GM12875 (cell line): Measurements from ENCODE around the gene ENTPD7.

Source experiments
- H3K4me3 ChIP-seq: one replicate; pipeline ENCODE4 v1.5.1; 2011; ENCODE audit warnings: low read depth, low read length, control low read depth
- TF ChIP-seq, protein P1 (sequence below): IDR thresholded peaks from 2 replicates; pipeline ENCODE4 v1.5.1; 2011; ENCODE audit warnings: low read depth, mild to moderate bottlenecking, control low read depth, inconsistent platforms, low read length, moderate library complexity, borderline replicate concordance; ENCODE audit not compliant: insufficient read depth

The ENTPD7 gene

DNA sequence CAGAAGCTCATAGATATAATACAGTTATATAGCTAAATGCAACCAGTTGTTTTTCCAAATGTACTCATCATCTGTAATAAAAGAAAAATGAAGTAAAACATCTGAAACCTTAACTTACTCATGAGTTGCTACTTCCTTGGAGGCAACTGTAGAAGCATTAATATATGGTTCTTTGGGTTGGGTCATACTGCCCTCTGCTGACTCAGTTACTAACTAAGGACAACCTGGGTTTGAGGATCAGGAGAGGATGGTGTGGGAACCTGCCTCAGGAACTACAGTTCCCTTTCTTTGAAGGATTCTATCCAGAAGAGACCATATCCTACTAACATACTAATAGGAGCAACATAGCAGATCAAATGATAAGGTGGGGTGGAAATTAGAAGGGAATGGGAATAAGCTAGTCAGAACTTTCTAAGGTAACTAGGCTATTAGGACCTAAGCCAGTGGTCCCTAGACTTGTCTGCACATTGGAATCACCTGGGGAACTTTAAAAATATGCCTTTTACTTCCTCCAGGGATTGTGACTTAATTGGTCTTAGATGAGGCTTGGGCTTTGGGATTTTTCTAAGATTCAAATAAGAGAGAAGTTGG lies 51.9 kb downstream of the ENTPD7 start:
- H3K4me3 ChIP-seq: no peak overlapping the region
- TF ChIP-seq, protein P1, sequence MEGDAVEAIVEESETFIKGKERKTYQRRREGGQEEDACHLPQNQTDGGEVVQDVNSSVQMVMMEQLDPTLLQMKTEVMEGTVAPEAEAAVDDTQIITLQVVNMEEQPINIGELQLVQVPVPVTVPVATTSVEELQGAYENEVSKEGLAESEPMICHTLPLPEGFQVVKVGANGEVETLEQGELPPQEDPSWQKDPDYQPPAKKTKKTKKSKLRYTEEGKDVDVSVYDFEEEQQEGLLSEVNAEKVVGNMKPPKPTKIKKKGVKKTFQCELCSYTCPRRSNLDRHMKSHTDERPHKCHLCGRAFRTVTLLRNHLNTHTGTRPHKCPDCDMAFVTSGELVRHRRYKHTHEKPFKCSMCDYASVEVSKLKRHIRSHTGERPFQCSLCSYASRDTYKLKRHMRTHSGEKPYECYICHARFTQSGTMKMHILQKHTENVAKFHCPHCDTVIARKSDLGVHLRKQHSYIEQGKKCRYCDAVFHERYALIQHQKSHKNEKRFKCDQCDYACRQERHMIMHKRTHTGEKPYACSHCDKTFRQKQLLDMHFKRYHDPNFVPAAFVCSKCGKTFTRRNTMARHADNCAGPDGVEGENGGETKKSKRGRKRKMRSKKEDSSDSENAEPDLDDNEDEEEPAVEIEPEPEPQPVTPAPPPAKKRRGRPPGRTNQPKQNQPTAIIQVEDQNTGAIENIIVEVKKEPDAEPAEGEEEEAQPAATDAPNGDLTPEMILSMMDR: peak; percentile 44; the same call in 1 of the 2 replicates

DNA sequence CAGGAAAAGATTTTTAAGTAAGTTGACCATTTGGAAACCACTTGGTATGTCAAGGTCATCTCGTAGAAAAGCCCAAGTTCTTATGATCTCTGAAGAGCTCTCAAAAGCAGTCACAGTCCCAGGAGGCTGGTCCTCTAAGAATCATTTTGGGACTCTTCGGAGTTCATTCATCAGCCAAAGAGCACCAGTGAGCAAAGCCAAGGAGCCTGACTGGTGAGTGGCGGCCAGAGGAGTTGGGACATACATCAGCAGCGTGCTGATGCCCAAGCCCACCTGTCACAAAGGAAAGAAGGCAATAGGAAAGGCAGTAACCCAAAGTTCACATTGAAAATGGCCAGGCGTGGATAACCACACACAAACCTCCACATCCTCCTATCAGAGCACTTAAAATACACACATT lies 55.1 kb downstream of the ENTPD7 start:
- TF ChIP-seq, protein P1: no peak
- H3K4me3 ChIP-seq: no peak overlapping the region

DNA sequence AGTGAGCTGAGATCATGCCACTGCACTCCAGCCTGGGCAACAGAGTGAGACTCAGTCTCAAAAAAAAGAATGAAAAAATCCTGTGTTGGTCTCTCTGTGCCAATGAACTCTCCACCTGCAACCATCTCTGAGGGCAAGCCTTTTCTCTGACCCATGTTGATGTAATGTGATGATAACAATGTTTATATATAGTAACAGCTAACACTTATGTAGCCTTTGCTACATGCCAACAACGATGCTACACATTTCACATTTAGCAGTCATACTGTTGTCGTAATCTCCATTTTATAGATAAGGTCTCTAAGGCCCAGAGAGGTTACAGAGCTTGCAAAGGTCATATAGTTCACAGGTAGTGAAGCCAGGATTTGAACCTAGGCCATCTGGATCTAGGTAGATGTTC lies 61.1 kb downstream of the ENTPD7 start:
- TF ChIP-seq, protein P1: no peak
- no peak overlapping the region for H3K4me3 ChIP-seq

DNA sequence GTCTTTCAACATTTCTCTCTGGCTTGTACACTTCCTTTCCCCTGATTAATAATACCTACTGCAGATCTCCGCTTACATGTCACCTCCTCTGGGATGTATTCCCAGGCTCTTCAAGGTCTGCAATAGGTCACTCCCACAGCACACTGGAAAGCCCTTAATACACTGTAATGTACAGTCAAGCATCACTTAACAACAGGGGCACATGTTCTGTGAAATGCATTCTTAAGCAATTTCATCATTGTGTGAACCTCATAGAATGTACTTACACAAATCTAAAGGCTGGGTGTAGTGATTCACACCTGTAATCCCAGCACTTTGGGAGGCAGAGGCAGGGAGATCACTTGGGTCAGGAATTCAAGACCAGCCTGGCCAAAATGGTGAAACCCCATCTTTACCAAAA lies 70.7 kb downstream of the ENTPD7 start:
- no peak overlapping the region for H3K4me3 ChIP-seq
- TF ChIP-seq, protein P1: no peak

DNA sequence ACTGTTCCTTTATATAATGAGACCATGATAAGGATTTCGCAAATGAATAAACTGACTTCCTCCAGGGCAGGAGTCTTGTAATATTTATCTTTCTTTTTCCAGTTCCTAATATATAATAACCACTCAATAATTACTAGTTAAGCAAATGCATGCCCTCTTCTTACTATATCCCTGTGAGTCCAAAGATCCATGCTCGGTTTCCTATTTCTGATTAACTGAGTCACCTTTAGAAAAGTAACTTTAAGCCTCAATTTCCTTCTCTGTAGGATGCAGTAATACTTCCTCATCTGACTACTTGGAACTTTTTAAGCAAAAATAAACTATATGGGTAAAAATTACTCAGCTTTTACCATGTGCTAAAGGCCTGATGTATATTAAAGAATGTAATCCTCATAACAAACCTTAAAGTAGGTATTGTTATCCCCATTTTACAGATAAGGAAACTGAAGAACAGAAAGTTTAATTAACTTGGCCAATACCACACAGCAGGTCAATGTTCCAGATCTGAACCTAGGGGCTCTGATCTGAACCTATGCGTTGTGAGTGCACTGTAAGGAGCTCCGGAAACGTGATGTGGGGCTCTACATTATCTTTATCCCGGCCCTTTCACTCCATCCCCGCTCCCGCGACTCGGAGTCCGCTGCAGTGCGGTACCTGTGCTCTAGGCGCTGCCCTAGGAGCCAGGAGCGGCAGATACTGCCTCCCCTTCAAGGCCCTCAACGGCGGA lies 72.2 kb downstream of the ENTPD7 start:
- H3K4me3 ChIP-seq: peak overlapping the region; percentile 86
- TF ChIP-seq, protein P1: 0 out of 2 replicates have a peak, but pooled peaks have one; percentile 11

DNA sequence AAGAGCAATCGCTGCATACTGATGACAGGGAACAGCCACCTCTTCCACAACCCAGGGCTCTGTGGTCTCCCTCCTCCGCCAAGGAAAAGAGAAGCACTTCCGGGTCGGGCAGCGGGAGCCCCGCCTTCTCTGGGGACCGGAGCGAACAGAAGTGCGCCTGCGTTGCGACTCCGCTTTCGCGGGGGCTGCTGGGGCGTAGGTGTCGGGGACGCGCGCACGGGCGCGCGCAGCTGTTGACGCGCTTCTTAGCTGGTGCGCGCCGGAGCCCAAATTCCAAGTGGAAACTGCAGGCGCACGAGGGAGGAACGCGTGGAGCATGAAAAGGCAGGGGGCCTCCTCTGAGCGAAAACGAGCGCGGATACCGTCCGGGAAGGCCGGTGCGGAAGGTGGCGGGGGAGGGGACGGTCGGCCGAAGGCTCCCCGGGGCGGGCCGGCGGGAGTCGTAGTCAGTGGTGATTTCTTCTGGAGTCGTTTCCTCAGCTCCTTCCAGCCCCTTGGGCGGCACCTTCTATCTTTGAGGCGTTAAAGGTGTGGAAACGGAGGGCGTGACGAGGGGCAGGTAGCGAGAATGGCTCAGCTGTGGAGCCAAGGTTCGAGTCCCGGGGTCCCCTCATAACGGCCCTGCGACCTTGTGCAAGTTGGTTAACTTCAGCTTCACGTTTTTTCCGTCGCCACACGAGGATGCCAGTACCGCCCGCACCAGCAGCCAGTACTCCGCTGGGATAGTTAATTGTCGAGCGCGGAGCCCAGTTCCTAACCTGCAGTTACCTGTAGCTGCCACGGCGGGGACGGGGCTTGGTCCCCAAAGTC lies 72.9 kb downstream of the ENTPD7 start, which contains the start of the genes COX15 and CUTC:
Gene COX15 (minus strand): TSS at position 95 of the 810 bp plus-strand sequence. CDS start 78 bp downstream, at position 17.
Gene CUTC (plus strand): TSS at position 202 of the 810 bp plus-strand sequence. CDS start 115 bp downstream, at position 317.
- TF ChIP-seq, protein P1: peak; percentile 56
- peak within 1 kb of the TSS; percentile 86 for H3K4me3 ChIP-seq
